Stimulated activated CD4-positive, alpha-beta T cell treated with anti-CD3 and anti-CD28 coated beads, TNF-alpha, amount 100 ng/mL, for 24 hours (primary cell): ENCODE results near the gene FOXO1.

ENCODE experiments used
- DNase-seq, 3 experiments: peaks; one replicate each; pipeline ENCODE4 v3.0.0-alpha.2; 2020; ENCODE audit warnings: low read depth in 3 of 3

Gene FOXO1

GRCh38 chr13:40580566-40581276, 85.7 kb downstream of the FOXO1 start:
- no peak for DNase-seq

GRCh38 chr13:40579535-40579934, 86.9 kb downstream of the FOXO1 start:
- DNase-seq: no peak

- DNase-seq: no peak
These were observed 88.4 kb downstream of the FOXO1 start for GRCh38 chr13:40578055-40578454.

- DNase-seq: no peak
These were observed 90.1 kb downstream of the FOXO1 start for GRCh38 chr13:40576369-40576768.

GRCh38 chr13:40572961-40573360, 93.5 kb downstream of the FOXO1 start:
- DNase-seq: no peak

- DNase-seq: no peak
These were observed 95.0 kb downstream of the FOXO1 start for GRCh38 chr13:40571338-40571963.

- no peak for DNase-seq
These were observed 95.5 kb downstream of the FOXO1 start for GRCh38 chr13:40570930-40571329.

- no peak for DNase-seq
These were observed 97.5 kb downstream of the FOXO1 start for GRCh38 chr13:40569024-40569350.

- DNase-seq: no peak
These were observed 98.0 kb downstream of the FOXO1 start for GRCh38 chr13:40568246-40569023.

- DNase-seq: no peak
These were observed 99.6 kb downstream of the FOXO1 start for GRCh38 chr13:40566811-40567210.

- DNase-seq: no peak
These were observed 100.9 kb downstream of the FOXO1 start for GRCh38 chr13:40565282-40566148.

- DNase-seq: no peak
These were observed 102.0 kb downstream of the FOXO1 start for GRCh38 chr13:40564342-40565001.

- DNase-seq: no peak
These were observed 102.9 kb downstream of the FOXO1 start for GRCh38 chr13:40563350-40564125.

- DNase-seq: no peak
These were observed 103.5 kb downstream of the FOXO1 start for GRCh38 chr13:40562975-40563349.

GRCh38 chr13:40559915-40560314, 106.5 kb downstream of the FOXO1 start:
- no peak for DNase-seq

GRCh38 chr13:40558656-40559055, 107.8 kb downstream of the FOXO1 start:
- DNase-seq: no peak

- DNase-seq: no peak
These were observed 110.0 kb downstream of the FOXO1 start for GRCh38 chr13:40556453-40556852.

GRCh38 chr13:40553356-40553755, 113.1 kb downstream of the FOXO1 start:
- DNase-seq: no peak

- DNase-seq: no peak
These were observed 113.5 kb downstream of the FOXO1 start for GRCh38 chr13:40552895-40553294.

- no peak for DNase-seq
These were observed 116.3 kb downstream of the FOXO1 start for GRCh38 chr13:40550130-40550529.
